ENCODE data around the gene BCR. TPM values are rescaled to one million over a fixed set of nuclear protein-coding genes. Genes with fewer than 3 reads are reported as not detected.

BCR gene
- total and polyA plus RNA-seq, 12 donors: 10.9 to 33.4 (median 25.8) TPM

DNA sequence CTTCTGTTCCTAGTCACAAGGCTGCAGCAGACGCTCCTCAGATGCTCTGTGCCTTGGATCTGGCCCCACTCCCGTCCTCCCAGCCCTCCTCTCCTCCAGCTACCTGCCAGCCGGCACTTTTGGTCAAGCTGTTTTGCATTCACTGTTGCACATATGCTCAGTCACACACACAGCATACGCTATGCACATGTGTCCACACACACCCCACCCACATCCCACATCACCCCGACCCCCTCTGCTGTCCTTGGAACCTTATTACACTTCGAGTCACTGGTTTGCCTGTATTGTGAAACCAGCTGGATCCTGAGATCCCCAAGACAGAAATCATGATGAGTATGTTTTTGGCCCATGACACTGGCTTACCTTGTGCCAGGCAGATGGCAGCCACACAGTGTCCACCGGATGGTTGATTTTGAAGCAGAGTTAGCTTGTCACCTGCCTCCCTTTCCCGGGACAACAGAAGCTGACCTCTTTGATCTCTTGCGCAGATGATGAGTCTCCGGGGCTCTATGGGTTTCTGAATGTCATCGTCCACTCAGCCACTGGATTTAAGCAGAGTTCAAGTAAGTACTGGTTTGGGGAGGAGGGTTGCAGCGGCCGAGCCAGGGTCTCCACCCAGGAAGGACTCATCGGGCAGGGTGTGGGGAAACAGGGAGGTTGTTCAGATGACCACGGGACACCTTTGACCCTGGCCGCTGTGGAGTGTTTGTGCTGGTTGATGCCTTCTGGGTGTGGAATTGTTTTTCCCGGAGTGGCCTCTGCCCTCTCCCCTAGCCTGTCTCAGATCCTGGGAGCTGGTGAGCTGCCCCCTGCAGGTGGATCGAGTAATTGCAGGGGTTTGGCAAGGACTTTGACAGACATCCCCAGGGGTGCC is 109.8 kb downstream of the BCR start:
- H3K9me3 ChIP-seq: no peaks in the 10 kb centered on the region
- peaks cover 0 to 99% (median 23%) of the 10 kb centered on the region in 9 donors for H3K36me3 ChIP-seq
- intact Hi-C loops (cut with DNase I): loop anchor here in 6 of 10 donors (5.0 to 10.0 kb wide), 3 partner anchors 245 to 335 kb away; no protein-coding TSS in a partner anchor
- DNase-seq (peak; percentile 35 to 62), ATAC-seq (peak; percentile 27 to 73 (median 54))
- no peaks in the 10 kb centered on the region for H3K27me3 ChIP-seq
- 66 to 68% methylated on average over 18 of the region's 18 CpGs for WGBS, 2 donors
- peaks cover 0 to 13% (median 5%) of the 10 kb centered on the region in 9 donors for H3K4me1 ChIP-seq
- no peak overlapping the region for H3K27ac ChIP-seq
- H3K4me3 ChIP-seq: no peak overlapping the region
- TF ChIP-seq, protein P1, sequence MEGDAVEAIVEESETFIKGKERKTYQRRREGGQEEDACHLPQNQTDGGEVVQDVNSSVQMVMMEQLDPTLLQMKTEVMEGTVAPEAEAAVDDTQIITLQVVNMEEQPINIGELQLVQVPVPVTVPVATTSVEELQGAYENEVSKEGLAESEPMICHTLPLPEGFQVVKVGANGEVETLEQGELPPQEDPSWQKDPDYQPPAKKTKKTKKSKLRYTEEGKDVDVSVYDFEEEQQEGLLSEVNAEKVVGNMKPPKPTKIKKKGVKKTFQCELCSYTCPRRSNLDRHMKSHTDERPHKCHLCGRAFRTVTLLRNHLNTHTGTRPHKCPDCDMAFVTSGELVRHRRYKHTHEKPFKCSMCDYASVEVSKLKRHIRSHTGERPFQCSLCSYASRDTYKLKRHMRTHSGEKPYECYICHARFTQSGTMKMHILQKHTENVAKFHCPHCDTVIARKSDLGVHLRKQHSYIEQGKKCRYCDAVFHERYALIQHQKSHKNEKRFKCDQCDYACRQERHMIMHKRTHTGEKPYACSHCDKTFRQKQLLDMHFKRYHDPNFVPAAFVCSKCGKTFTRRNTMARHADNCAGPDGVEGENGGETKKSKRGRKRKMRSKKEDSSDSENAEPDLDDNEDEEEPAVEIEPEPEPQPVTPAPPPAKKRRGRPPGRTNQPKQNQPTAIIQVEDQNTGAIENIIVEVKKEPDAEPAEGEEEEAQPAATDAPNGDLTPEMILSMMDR (IDR thresholded peaks at IDR 0.05): peak; percentile 68 to 80 (median 73)

DNA sequence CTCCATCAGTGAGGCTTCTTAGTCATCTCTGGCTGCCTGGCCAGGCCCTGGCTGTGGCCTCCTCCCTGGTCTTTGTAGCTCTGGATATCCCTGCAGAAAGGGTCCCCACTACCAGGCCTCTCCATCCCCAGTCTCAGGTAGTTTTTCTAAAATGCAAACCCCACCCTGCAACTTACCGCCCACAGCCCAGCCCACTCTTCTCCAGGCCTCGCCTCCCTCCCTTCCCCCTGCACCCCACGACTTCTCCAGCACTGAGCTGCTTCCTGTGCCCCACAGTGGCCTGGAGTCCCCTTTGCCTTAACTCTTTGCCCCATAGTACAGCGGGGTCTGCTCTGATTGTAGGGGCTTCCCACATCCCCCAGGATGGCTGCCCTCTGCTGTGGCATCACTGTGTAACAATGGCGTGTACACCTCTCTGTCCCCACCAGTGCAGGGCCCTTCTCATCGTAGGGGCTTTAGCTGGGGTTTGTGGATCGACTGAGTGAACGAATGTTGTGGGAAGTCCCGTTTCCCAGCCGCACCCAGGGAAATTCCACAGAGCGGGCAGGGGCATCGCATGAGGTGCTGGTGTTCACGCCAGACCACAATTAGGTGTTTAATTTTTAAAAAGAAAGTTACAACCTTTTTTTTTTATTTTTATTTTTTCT is 111.6 kb downstream of the BCR start:
- no peak for ATAC-seq
- no peak for DNase-seq

GRCh38 chr22:23292453-23293350 is 112.4 kb downstream of the BCR start:
- Histone ChIP-seq H3K36me3 (peaks cover 0 to 97% (median 21%) of the 10 kb centered on the region in 9 donors), H3K27ac (no peak overlapping the region)
- TF ChIP-seq, protein P1 (IDR thresholded peaks at IDR 0.05): no peak

More for the DNA sequence above, 111.6 kb downstream of the BCR start:
- WGBS, 2 donors: 94 to 97% methylated on average over 13 of the region's 13 CpGs
- intact Hi-C loops (cut with DNase I): loop anchor here in 3 of 10 donors (5.0 to 10.0 kb wide), 3 partner anchors 243 to 337 kb away; no protein-coding TSS in a partner anchor
- Histone ChIP-seq H3K4me3 (no peak overlapping the region), H3K4me1 (peaks cover 0 to 13% (median 5%) of the 10 kb centered on the region in 9 donors), H3K27me3 (no peaks in the 10 kb centered on the region), H3K36me3 (peaks cover 0 to 97% (median 21%) of the 10 kb centered on the region in 9 donors), H3K27ac (no peak overlapping the region), H3K9me3 (no peaks in the 10 kb centered on the region)
- TF ChIP-seq, protein P1 (IDR thresholded peaks at IDR 0.05): no peak

More at GRCh38 chr22:23292453-23293350, 112.4 kb downstream of the BCR start:
- no peak for DNase-seq
- Histone ChIP-seq H3K9me3 (no peaks in the 10 kb centered on the region), H3K27me3 (no peaks in the 10 kb centered on the region), H3K4me1 (peaks cover 0 to 13% (median 5%) of the 10 kb centered on the region in 9 donors), H3K4me3 (no peak overlapping the region)
- intact Hi-C loops (cut with DNase I): loop anchor here in 3 of 10 donors (5.0 to 10.0 kb wide), 3 partner anchors 242 to 338 kb away; no protein-coding TSS in a partner anchor
- ATAC-seq: no peak
- WGBS, 2 donors: 86 to 88% methylated on average over 17 of the region's 17 CpGs
